K562 (cell line): ENCODE results near the gene KCNH2. TPM values are rescaled to one million over a fixed set of nuclear protein-coding genes. Genes with fewer than 3 reads are reported as not detected.

Source experiments
- BRF1 ChIP-seq: IDR thresholded peaks from 3 replicates; pipeline ENCODE4 v1.6.1; 2011; ENCODE audit warnings: borderline replicate concordance, mild to moderate bottlenecking; ENCODE audit not compliant: insufficient read length; ENCODE audit errors: extremely low read depth
- CAMTA2 ChIP-seq: fragments of 250-450 bp; sonication (Bioruptor Pico); conservative IDR thresholded peaks from 2 replicates; pipeline ENCODE4 v1.5.1; 2022
- ELF1 ChIP-seq: fragments of 200-800 bp; sonication (Bioruptor generic); IDR thresholded peaks from 2 replicates; pipeline ENCODE4 v1.6.1; 2016; ENCODE audit warnings: missing genetic modification characterization, missing compliant biosample characterization
- FOXK1 ChIP-seq: sonication (generic); formaldehyde crosslinking; IDR thresholded peaks from 2 replicates; pipeline ENCODE4 v1.8.0; 2022; ENCODE audit warnings: missing genetic modification reagents, mild to moderate bottlenecking, borderline replicate concordance
- JUND ChIP-seq, 2 experiments: IDR thresholded peaks; 2 replicates in 1 of 2; 3 replicates in 1 of 2; pipeline ENCODE4 v1.6.1; 2011; ENCODE audit warnings: borderline replicate concordance in 2 of 2, low read depth in 2 of 2, low read length in 2 of 2, improper control_type of control experiment in 1 of 2, missing biosample characterization in 1 of 2, missing genetic modification characterization in 1 of 2, missing genetic modification reagents in 1 of 2
- MCM5 ChIP-seq: fragments of 450-650 bp; IDR thresholded peaks from 2 replicates; pipeline ENCODE4 v1.6.1; 2016; ENCODE audit warnings: low read depth
- NR2C1 ChIP-seq, 2 experiments: fragments of 450-650 bp; IDR thresholded peaks; 2 replicates each; pipeline ENCODE4 v1.6.1; 2017; ENCODE audit warnings: mild to moderate bottlenecking in 2 of 2, antibody characterized with exemption in 1 of 2, inconsistent platforms in 1 of 2, missing compliant biosample characterization in 1 of 2, missing genetic modification characterization in 1 of 2
- PCBP1 ChIP-seq: fragments of 200-400 bp; formaldehyde crosslinking; IDR thresholded peaks from 2 replicates; pipeline ENCODE4 v1.6.1; 2018; ENCODE audit warnings: mild to moderate bottlenecking, low read depth, low read length; ENCODE audit not compliant: poor library complexity, severe bottlenecking
- POLR2B ChIP-seq: fragments of 450-650 bp; IDR thresholded peaks from 2 replicates; pipeline ENCODE4 v1.6.1; 2018; ENCODE audit warnings: low read depth; ENCODE audit not compliant: partially characterized antibody
- PYGO2 ChIP-seq: fragments of 450-650 bp; IDR thresholded peaks from 2 replicates; pipeline ENCODE4 v1.6.1; 2016; ENCODE audit warnings: mild to moderate bottlenecking, missing genetic modification characterization, moderate library complexity, missing compliant biosample characterization
- SMAD1 ChIP-seq: fragments of 150-350 bp; IDR thresholded peaks from 2 replicates; pipeline ENCODE4 v1.6.1; 2014; ENCODE audit warnings: low read length, low read depth; ENCODE audit not compliant: partially characterized antibody
- SNRNP70 ChIP-seq: fragments of 200-400 bp; formaldehyde crosslinking; optimal IDR thresholded peaks from 2 replicates; pipeline ENCODE3; 2017; ENCODE audit warnings: low read depth, low read length
- SP2 ChIP-seq: IDR thresholded peaks from 2 replicates; pipeline ENCODE4 v1.6.1; 2011; ENCODE audit warnings: mild to moderate bottlenecking, low read depth, low read length, moderate library complexity; ENCODE audit not compliant: poor library complexity, severe bottlenecking; ENCODE audit errors: extremely low read depth
- ZBED1 ChIP-seq: IDR thresholded peaks from 2 replicates; pipeline ENCODE4 v1.6.1; 2014
- ZNF239 ChIP-seq: fragments of 250-450 bp; sonication (Bioruptor Pico); IDR thresholded peaks from 2 replicates; pipeline ENCODE4 v1.4.0; 2020; ENCODE audit warnings: mild to moderate bottlenecking
- ZNF780A ChIP-seq: fragments of 250-450 bp; sonication (Bioruptor Pico); IDR thresholded peaks from 2 replicates; pipeline ENCODE4 v1.5.0; 2021; ENCODE audit warnings: mild to moderate bottlenecking
- polyA plus RNA-seq, 8 experiments: library from polyadenylated mRNA; depleted of rRNA in 4 of 8; stranded (reverse) in 5 of 8; unstranded in 3 of 8; fragments of >200 nt; fragmentation: Nextera tagmentation in 2 of 8; fragmentation: Illumina TruSeq in 1 of 8; extraction: Ambion mirVana in 2 of 8; extraction: Trizol in 1 of 8; gene quantifications; 2 replicates each; pipeline versions ENCODE4 v1.2.1 to v1.2.3, GENCODE V29; 2011 to 2014; ENCODE audit warnings: inconsistent platforms in 1 of 8, missing spikeins in 1 of 8
- total RNA-seq, 7 experiments: library from RNA; depleted of rRNA in 6 of 7; stranded (reverse); fragments of >200 nt in 6 of 7; fragmentation: Illumina TruSeq in 2 of 7; extraction: Trizol in 2 of 7; gene quantifications; 2 replicates each; pipeline versions ENCODE4 v1.2.1 to v1.2.3, GENCODE V29; 2011 to 2021; ENCODE audit warnings: low replicate concordance in 1 of 7
- TF ChIP-seq, protein P1 (sequence below): fragments of 250-450 bp; sonication (Bioruptor Pico); IDR thresholded peaks from 2 replicates; pipeline ENCODE4 v1.8.0; 2022; ENCODE audit warnings: inconsistent platforms, mild to moderate bottlenecking, moderate library complexity, borderline replicate concordance
- TF ChIP-seq, protein P2 (sequence below): fragments of 250-450 bp; sonication (Bioruptor Pico); IDR thresholded peaks from 2 replicates; pipeline ENCODE4 v1.8.0; 2021; ENCODE audit warnings: moderate library complexity, mild to moderate bottlenecking, inconsistent platforms
- TF ChIP-seq, protein P3 (sequence below): sonication (generic); formaldehyde crosslinking; IDR thresholded peaks from 2 replicates; pipeline ENCODE4 v1.8.1; 2023; ENCODE audit warnings: mild to moderate bottlenecking, missing genetic modification reagents

The KCNH2 gene
- total and polyA plus RNA-seq, 9 of the 15 experiments (the other 6 are each of a cell fraction or from before 2014, with no cell fraction given) = 18.1 to 368 (median 218) TPM

DNA sequence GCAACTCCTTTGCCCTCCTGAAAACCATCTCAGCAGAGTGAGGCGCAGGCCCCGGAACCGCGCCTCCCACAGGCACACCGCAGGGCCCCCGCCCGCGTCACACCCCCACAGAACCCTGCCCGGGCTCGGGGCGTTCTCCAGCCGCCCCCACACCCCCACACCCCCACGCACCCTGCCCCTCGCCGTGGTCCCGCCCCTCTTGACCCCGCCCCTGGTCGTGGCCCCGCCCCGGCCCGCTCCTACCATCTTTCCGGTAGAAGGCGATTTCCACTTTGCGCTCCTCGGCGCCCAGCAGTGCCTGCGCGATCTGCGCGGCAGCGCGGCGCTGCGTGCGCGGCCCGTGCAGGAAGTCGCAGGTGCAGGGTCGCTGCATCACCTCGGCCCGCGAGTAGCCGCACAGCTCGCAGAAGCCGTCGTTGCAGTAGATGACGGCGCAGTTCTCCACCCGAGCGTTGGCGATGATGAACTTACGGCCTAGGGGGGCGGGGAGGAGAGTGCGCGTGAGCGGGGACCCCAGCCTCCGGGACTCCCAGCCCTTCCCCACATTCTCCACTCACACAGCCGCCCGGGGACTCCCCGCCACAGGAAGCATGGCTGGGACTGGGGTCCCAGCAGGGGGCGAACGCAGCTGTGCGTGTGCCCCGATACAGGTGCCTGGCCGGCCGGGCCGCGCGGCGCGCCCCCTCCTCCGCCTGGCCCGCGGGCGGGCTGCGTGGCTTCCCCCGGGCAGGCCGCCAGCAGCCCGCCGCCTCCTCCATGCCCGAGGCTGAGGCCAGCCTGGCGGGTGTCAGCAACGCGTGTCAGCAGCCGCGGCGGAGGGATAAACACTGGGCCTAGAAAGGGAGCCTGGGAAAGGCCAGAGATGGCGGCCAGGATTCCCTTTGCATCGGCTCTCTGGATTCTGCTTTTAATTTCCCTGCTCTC is 3.4 kb downstream of the KCNH2 start (continued):
- TF ChIP-seq, protein P1, sequence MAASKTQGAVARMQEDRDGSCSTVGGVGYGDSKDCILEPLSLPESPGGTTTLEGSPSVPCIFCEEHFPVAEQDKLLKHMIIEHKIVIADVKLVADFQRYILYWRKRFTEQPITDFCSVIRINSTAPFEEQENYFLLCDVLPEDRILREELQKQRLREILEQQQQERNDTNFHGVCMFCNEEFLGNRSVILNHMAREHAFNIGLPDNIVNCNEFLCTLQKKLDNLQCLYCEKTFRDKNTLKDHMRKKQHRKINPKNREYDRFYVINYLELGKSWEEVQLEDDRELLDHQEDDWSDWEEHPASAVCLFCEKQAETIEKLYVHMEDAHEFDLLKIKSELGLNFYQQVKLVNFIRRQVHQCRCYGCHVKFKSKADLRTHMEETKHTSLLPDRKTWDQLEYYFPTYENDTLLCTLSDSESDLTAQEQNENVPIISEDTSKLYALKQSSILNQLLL (CRISPR knock-in tag) = no peak
- TF ChIP-seq, protein P2, sequence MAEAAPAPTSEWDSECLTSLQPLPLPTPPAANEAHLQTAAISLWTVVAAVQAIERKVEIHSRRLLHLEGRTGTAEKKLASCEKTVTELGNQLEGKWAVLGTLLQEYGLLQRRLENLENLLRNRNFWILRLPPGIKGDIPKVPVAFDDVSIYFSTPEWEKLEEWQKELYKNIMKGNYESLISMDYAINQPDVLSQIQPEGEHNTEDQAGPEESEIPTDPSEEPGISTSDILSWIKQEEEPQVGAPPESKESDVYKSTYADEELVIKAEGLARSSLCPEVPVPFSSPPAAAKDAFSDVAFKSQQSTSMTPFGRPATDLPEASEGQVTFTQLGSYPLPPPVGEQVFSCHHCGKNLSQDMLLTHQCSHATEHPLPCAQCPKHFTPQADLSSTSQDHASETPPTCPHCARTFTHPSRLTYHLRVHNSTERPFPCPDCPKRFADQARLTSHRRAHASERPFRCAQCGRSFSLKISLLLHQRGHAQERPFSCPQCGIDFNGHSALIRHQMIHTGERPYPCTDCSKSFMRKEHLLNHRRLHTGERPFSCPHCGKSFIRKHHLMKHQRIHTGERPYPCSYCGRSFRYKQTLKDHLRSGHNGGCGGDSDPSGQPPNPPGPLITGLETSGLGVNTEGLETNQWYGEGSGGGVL (CRISPR knock-in tag) = no peak
- TF ChIP-seq ZNF239 (CRISPR knock-in tag) (no peak), SP2 (no peak), PCBP1 (peak; percentile 84), MCM5 (no peak), PYGO2 (tag) (no peak), SMAD1 (no peak), BRF1 (no peak), FOXK1 (no peak), JUND (IDR thresholded peaks at IDR 0.05; ENCODE audit: borderline replicate concordance, low read depth, low read length) (0 out of 2 replicates have a peak, but pooled peaks have one; percentile 39), JUND (tag; IDR thresholded peaks at IDR 0.05; ENCODE audit: borderline replicate concordance, low read depth, low read length) (no peak), POLR2B (peak; percentile 80), ZBED1 (no peak; the same call in 1 of the 2 replicates), NR2C1 (IDR thresholded peaks at IDR 0.05) (peak; percentile 68; the same call in 1 of the 2 replicates), NR2C1 (tag; IDR thresholded peaks at IDR 0.05) (peak; percentile 75), CAMTA2 (CRISPR knock-in tag) (0 out of 2 replicates have a peak, but pooled peaks have one; percentile 19), SNRNP70 (no peak), ELF1 (peak; percentile 42; the same call in 1 of the 2 replicates), ZNF780A (CRISPR knock-in tag) (no peak)
- TF ChIP-seq, protein P3, sequence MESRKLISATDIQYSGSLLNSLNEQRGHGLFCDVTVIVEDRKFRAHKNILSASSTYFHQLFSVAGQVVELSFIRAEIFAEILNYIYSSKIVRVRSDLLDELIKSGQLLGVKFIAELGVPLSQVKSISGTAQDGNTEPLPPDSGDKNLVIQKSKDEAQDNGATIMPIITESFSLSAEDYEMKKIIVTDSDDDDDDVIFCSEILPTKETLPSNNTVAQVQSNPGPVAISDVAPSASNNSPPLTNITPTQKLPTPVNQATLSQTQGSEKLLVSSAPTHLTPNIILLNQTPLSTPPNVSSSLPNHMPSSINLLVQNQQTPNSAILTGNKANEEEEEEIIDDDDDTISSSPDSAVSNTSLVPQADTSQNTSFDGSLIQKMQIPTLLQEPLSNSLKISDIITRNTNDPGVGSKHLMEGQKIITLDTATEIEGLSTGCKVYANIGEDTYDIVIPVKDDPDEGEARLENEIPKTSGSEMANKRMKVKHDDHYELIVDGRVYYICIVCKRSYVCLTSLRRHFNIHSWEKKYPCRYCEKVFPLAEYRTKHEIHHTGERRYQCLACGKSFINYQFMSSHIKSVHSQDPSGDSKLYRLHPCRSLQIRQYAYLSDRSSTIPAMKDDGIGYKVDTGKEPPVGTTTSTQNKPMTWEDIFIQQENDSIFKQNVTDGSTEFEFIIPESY = no peak
